Astrocyte of the cerebellum (primary cell): ENCODE measurements around the gene TNFRSF18.

ENCODE experiments used
- DNase-seq: peaks from one replicate; pipeline ENCODE4 v3.0.0-alpha.2; 2011; ENCODE audit warnings: low read depth
- H3K4me3 ChIP-seq: 2 replicates; pipeline ENCODE4 v1.5.1; 2011; ENCODE audit warnings: mild to moderate bottlenecking, low read depth, low read length, moderate library complexity
- in situ Hi-C: cut with HindIII; loops from 2 replicates; pipeline ENCODE4 v1.10.0; 2017; ENCODE audit warnings: low sequenced_read_pairs
- TF ChIP-seq, protein P1 (sequence below): IDR thresholded peaks from 2 replicates; pipeline ENCODE4 v1.5.1; 2012; ENCODE audit warnings: low read length, low read depth, moderate library complexity, mild to moderate bottlenecking; ENCODE audit errors: missing control alignments

TNFRSF18 gene

DNA sequence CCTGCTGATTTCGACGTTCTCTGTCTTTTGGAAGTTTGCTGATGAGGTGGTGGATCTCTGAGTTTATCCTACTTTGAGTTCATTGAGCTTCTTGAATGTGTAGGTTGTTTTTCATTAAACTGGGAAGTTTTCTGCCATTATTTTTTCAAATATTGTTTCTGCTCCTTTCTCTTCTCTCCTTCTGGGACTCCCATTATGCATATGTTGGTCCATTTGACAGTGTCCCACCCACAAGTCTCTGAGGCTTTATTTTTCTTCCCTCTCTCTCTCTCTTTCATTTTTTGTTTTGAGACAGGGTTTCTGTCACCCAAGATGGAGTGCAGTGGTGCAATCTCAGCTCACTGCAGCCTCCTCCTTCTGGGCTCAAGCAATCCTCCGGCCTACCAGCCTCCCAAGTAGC lies 11.7 kb downstream of the TNFRSF18 start:
- DNase-seq, result no peak
- in situ Hi-C loops, result no loop called here
- no peak overlapping the region for H3K4me3 ChIP-seq
- TF ChIP-seq, protein P1, sequence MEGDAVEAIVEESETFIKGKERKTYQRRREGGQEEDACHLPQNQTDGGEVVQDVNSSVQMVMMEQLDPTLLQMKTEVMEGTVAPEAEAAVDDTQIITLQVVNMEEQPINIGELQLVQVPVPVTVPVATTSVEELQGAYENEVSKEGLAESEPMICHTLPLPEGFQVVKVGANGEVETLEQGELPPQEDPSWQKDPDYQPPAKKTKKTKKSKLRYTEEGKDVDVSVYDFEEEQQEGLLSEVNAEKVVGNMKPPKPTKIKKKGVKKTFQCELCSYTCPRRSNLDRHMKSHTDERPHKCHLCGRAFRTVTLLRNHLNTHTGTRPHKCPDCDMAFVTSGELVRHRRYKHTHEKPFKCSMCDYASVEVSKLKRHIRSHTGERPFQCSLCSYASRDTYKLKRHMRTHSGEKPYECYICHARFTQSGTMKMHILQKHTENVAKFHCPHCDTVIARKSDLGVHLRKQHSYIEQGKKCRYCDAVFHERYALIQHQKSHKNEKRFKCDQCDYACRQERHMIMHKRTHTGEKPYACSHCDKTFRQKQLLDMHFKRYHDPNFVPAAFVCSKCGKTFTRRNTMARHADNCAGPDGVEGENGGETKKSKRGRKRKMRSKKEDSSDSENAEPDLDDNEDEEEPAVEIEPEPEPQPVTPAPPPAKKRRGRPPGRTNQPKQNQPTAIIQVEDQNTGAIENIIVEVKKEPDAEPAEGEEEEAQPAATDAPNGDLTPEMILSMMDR, result no peak

GRCh38 chr1:1191734-1192133 lies 14.7 kb downstream of the TNFRSF18 start:
- DNase-seq, result no peak
- no peak overlapping the region for H3K4me3 ChIP-seq
- TF ChIP-seq, protein P1, result no peak
- in situ Hi-C loops, result no loop called here

DNA sequence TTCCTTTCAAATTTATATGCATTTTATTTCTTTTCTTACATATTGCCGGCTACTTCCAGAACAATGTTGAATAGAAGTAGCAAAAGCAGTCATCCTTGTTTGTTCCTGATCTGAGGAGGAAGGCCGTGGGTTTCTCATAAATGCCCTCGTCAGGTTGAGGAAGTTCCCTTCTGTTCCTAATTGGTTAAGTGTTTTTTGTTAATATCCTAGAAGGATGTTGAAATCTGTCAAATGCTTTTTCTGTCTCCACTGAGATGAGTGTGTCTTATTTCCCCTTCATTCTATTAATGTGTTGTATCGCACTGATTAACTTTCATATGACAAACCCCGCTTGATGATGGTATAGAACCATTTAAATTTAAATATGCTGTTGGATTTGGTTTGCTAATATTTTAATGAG lies 17.3 kb downstream of the TNFRSF18 start:
- H3K4me3 ChIP-seq, result no peak overlapping the region
- TF ChIP-seq, protein P1, result no peak
- in situ Hi-C loops, result no loop called here
- DNase-seq, result no peak

GRCh38 chr1:1187938-1188337 lies 18.5 kb downstream of the TNFRSF18 start:
- H3K4me3 ChIP-seq, result no peak overlapping the region
- in situ Hi-C loops, result no loop called here
- no peak for DNase-seq
- TF ChIP-seq, protein P1, result no peak

- no peak overlapping the region for H3K4me3 ChIP-seq
Measured at GRCh38 chr1:1185101-1185765, 21.2 kb downstream of the TNFRSF18 start.

DNA sequence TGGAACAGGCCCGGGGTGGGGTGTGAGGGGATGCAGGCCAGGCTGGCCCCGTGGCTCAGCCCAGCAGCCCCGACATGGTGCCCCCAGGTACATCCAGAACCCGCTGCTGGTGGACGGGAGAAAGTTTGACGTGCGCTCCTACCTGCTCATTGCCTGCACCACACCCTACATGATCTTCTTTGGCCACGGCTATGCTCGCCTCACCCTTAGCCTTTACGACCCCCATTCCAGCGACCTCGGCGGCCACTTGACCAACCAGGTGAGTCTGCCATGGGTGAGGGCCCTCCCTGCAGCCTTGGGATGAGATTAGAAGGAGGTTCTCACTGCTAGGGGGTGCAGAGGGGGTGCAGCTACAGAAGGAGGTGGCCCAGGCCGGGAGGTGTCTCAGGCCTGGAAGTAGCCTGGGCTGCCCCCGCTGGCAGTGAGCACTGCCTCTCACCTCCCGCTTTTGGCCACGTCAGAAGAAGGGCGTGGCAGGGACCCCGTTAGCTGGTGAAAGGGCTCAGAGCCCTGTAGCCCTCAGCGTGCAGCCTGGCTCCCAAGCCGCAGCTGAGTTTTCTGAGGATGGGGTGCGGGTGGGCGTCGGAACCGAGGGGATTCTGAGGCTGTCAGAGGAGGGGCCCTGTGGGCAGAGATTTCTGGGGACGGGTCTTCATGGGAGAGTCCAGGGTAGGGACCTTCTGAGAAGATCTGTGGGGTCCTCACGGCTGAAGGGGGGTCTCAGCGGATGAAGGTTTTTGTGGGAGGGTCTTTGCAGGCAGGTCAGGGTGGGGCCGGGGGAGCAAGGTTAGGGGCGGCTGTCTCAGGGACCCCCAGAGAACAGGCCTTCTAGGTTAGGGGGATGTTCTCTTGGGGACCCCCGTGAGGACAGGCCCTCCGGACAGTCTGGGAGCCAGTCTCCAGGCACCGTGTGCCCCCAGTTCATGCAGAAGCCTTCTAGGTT lies 22.3 kb downstream of the TNFRSF18 start:
- TF ChIP-seq, protein P1, result no peak
- H3K4me3 ChIP-seq, result no peak overlapping the region
- DNase-seq, result no peak
- in situ Hi-C loops, result no loop called here

More at GRCh38 chr1:1185101-1185765, 21.2 kb downstream of the TNFRSF18 start:
- TF ChIP-seq, protein P1, result no peak
- no peak for DNase-seq
- in situ Hi-C loops, result no loop called here
